Parathyroid adenoma (tissue), 2 donors: ENCODE results near the gene NCOA1.

Experiments
- H2AFZ ChIP-seq: fragments of 300-600 bp; sonication (generic); one replicate; pipeline ENCODE4 v1.7.0; 2017; ENCODE audit warnings: antibody characterized with exemption, mild to moderate bottlenecking
- H3K27ac ChIP-seq: fragments of 300-600 bp; sonication (generic); one replicate; pipeline ENCODE4 v1.7.0; 2017
- H3K27me3 ChIP-seq: fragments of 300-600 bp; sonication (generic); one replicate; pipeline ENCODE4 v1.7.0; 2017; ENCODE audit warnings: low read length; ENCODE audit not compliant: control insufficient read depth, insufficient read depth
- H3K36me3 ChIP-seq: fragments of 300-600 bp; sonication (generic); one replicate; pipeline ENCODE4 v1.7.0; 2017; ENCODE audit warnings: low read length; ENCODE audit not compliant: control insufficient read depth, insufficient read depth
- H3K4me1 ChIP-seq: fragments of 300-600 bp; sonication (generic); one replicate; pipeline ENCODE4 v1.7.0; 2017; ENCODE audit warnings: control low read depth
- H3K4me2 ChIP-seq: fragments of 300-600 bp; sonication (generic); one replicate; pipeline ENCODE4 v1.7.0; 2017; ENCODE audit warnings: low read length
- H3K4me3 ChIP-seq: fragments of 300-600 bp; sonication (generic); one replicate; pipeline ENCODE4 v1.7.0; 2017; ENCODE audit warnings: low read depth, low read length
- H3K79me2 ChIP-seq: fragments of 300-600 bp; sonication (generic); one replicate; pipeline ENCODE4 v1.7.0; 2017; ENCODE audit warnings: control low read depth
- H3K9ac ChIP-seq: fragments of 300-600 bp; sonication (generic); one replicate; pipeline ENCODE4 v1.7.0; 2017; ENCODE audit warnings: mild to moderate bottlenecking
- H3K9me3 ChIP-seq: fragments of 300-600 bp; sonication (generic); one replicate; pipeline ENCODE4 v1.7.0; 2017; ENCODE audit warnings: low read length; ENCODE audit not compliant: control insufficient read depth
- CTCF ChIP-seq: fragments of 300-600 bp; sonication (generic); IDR thresholded peaks from one replicate; pipeline ENCODE4 v1.7.0; 2017; ENCODE audit warnings: antibody characterized with exemption, mild to moderate bottlenecking
- donor health status: primary hyperparathyroidism.

The NCOA1 gene

GRCh38 chr2:24515831-24516230 lies 24.8 kb downstream of the NCOA1 start:
- Histone ChIP-seq H3K27me3 (no peaks in the 10 kb centered on the region), H3K4me2 (no peak overlapping the region), H3K79me2 (peaks cover 22% of the 10 kb centered on the region), H3K9me3 (no peaks in the 10 kb centered on the region), H3K4me3 (no peak overlapping the region), H2AFZ (no peak overlapping the region), H3K4me1 (peaks cover 5% of the 10 kb centered on the region), H3K27ac (no peak overlapping the region), H3K36me3 (no peaks in the 10 kb centered on the region), H3K9ac (no peak overlapping the region)
- TF ChIP-seq CTCF, result no peak

DNA sequence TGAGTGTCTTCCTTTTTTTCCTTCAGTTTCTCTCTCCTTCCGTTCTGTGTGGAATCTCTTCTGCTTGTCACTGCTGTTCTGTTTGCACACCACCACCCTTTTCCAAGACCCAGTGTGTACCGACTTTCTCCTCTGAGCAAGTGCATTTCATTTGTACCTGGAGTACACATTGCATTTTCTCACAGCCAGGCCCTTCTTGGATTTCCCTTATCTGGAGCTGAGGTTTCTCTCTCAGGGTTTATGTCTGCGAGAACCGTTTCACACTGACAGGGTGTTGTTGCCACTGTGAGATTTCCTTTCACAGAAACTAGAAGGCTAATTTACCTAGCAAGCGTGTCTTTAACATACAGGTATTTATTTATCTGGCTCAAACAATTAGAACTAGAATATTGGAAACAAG lies 26.2 kb downstream of the NCOA1 start:
- Histone ChIP-seq H3K27me3 (no peaks in the 10 kb centered on the region), H3K4me2 (no peak overlapping the region), H3K9ac (no peak overlapping the region), H3K79me2 (peaks cover 28% of the 10 kb centered on the region), H2AFZ (no peak overlapping the region), H3K36me3 (no peaks in the 10 kb centered on the region), H3K27ac (no peak overlapping the region), H3K9me3 (no peaks in the 10 kb centered on the region), H3K4me1 (peaks cover 5% of the 10 kb centered on the region), H3K4me3 (no peak overlapping the region)
- TF ChIP-seq CTCF, result no peak

- Histone ChIP-seq H3K27me3 (no peaks in the 10 kb centered on the region), H3K9ac (no peak overlapping the region), H3K27ac (no peak overlapping the region), H3K4me1 (peaks cover 2% of the 10 kb centered on the region), H3K4me2 (no peak overlapping the region), H3K36me3 (no peaks in the 10 kb centered on the region), H3K9me3 (no peaks in the 10 kb centered on the region), H3K4me3 (no peak overlapping the region), H3K79me2 (peaks cover 28% of the 10 kb centered on the region), H2AFZ (no peak overlapping the region)
- no peak for TF ChIP-seq CTCF
Measured at GRCh38 chr2:24520175-24520574, 29.1 kb downstream of the NCOA1 start.

- no peak for TF ChIP-seq CTCF
- no peaks in the 10 kb centered on the region for H3K27me3 ChIP-seq
- no peaks in the 10 kb centered on the region for H3K9me3 ChIP-seq
- peaks cover 33% of the 10 kb centered on the region for H3K79me2 ChIP-seq
- no peak overlapping the region for H2AFZ ChIP-seq
- no peak overlapping the region for H3K4me2 ChIP-seq
- H3K4me1 ChIP-seq, result peaks cover 2% of the 10 kb centered on the region
- H3K27ac ChIP-seq, result no peak overlapping the region
- H3K9ac ChIP-seq, result no peak overlapping the region
- H3K36me3 ChIP-seq, result no peaks in the 10 kb centered on the region
- no peak overlapping the region for H3K4me3 ChIP-seq
Measured at GRCh38 chr2:24521162-24521857, 30.3 kb downstream of the NCOA1 start.
